Loucy (cell line): ENCODE measurements around the gene NOTCH2.

Experiments used
- H2AFZ ChIP-seq: fragments of 200-600 bp; sonication (generic); 2 replicates; pipeline ENCODE4 v1.6.0; 2016; ENCODE audit warnings: antibody characterized with exemption, mild to moderate bottlenecking, low read length, moderate library complexity
- H3F3A ChIP-seq: fragments of 200-600 bp; 2 replicates; pipeline ENCODE4 v1.6.0; 2016; ENCODE audit warnings: antibody characterized with exemption, low read depth, mild to moderate bottlenecking
- H3K27me3 ChIP-seq: fragments of 200-600 bp; sonication (generic); 2 replicates; pipeline ENCODE4 v1.6.1; 2014; ENCODE audit warnings: low read length, mild to moderate bottlenecking; ENCODE audit not compliant: insufficient read depth, poor library complexity, severe bottlenecking
- H3K36me3 ChIP-seq: fragments of 200-600 bp; sonication (generic); 2 replicates; pipeline ENCODE4 v1.6.1; 2016; ENCODE audit warnings: low read length; ENCODE audit not compliant: insufficient read depth
- H3K4me1 ChIP-seq: fragments of 200-600 bp; sonication (generic); 2 replicates; pipeline ENCODE4 v1.5.1; 2014; ENCODE audit warnings: low read length, mild to moderate bottlenecking; ENCODE audit not compliant: insufficient read depth, poor library complexity, severe bottlenecking
- H3K4me2 ChIP-seq: fragments of 200-600 bp; sonication (generic); 2 replicates; pipeline ENCODE4 v1.6.0; 2014; ENCODE audit warnings: antibody characterized with exemption, low read length, low read depth, mild to moderate bottlenecking; ENCODE audit not compliant: poor library complexity, severe bottlenecking
- H3K4me3 ChIP-seq: fragments of 200-600 bp; sonication (generic); 2 replicates; pipeline ENCODE4 v1.5.1; 2014; ENCODE audit warnings: low read length, mild to moderate bottlenecking, mixed read lengths; ENCODE audit not compliant: poor library complexity, severe bottlenecking
- H3K79me2 ChIP-seq: fragments of 200-600 bp; sonication (generic); 2 replicates; pipeline ENCODE4 v1.6.1; 2014; ENCODE audit warnings: low read length; ENCODE audit not compliant: insufficient read depth
- H3K9ac ChIP-seq: fragments of 200-600 bp; sonication (generic); 2 replicates; pipeline ENCODE4 v1.6.0; 2014; ENCODE audit warnings: mild to moderate bottlenecking, low read depth, low read length, moderate library complexity; ENCODE audit not compliant: poor library complexity, severe bottlenecking
- H3K9me2 ChIP-seq: fragments of 200-600 bp; sonication (generic); replicated peaks from 2 replicates; pipeline ENCODE4 v1.6.1; 2016; ENCODE audit warnings: low read depth, low read length, mixed read lengths
- H3K9me3 ChIP-seq: fragments of 200-600 bp; sonication (generic); 2 replicates; pipeline ENCODE4 v1.6.1; 2014; ENCODE audit warnings: mild to moderate bottlenecking, antibody characterized with exemption, low read length, low read depth; ENCODE audit not compliant: insufficient read depth
- H4K20me1 ChIP-seq: fragments of 200-600 bp; sonication (generic); 2 replicates; pipeline ENCODE4 v1.6.0; 2014; ENCODE audit warnings: antibody characterized with exemption, low read length, mild to moderate bottlenecking; ENCODE audit not compliant: insufficient read depth, poor library complexity, severe bottlenecking
- CTCF ChIP-seq: fragments of 200-600 bp; sonication (generic); conservative IDR thresholded peaks from 2 replicates; pipeline ENCODE4 v1.5.1; 2014; ENCODE audit warnings: mild to moderate bottlenecking, antibody characterized with exemption, low read length
- EZH2phosphoT487 ChIP-seq: fragments of 200-600 bp; IDR thresholded peaks from 2 replicates; pipeline ENCODE4 v1.6.1; 2018; ENCODE audit warnings: antibody characterized with exemption, mild to moderate bottlenecking, moderate library complexity, borderline replicate concordance

NOTCH2 gene

GRCh38 chr1:119971710-119972570 is 97.5 kb downstream of the NOTCH2 start:
- H3K4me2 ChIP-seq = peak overlapping the region; percentile 34
- H3K36me3 ChIP-seq = peaks cover 54% of the 10 kb centered on the region; the same call in 1 of the 2 replicates
- no peaks in the 10 kb centered on the region for H4K20me1 ChIP-seq
- no peaks in the 10 kb centered on the region for H3K9me3 ChIP-seq
- H3K4me1 ChIP-seq = peaks cover 40% of the 10 kb centered on the region
- no peaks in the 10 kb centered on the region for H3K9me2 ChIP-seq
- H3K4me3 ChIP-seq = no peak overlapping the region
- H3K27me3 ChIP-seq = no peaks in the 10 kb centered on the region
- H3K79me2 ChIP-seq = peaks cover 6% of the 10 kb centered on the region; the same call in 1 of the 2 replicates
- H3K9ac ChIP-seq = peak overlapping the region; percentile 45
- TF ChIP-seq CTCF = no peak
- no peak for TF ChIP-seq EZH2phosphoT487
- no peak overlapping the region for H2AFZ ChIP-seq
- no peaks in the 10 kb centered on the region for H3F3A ChIP-seq

- Histone ChIP-seq H3K4me1 (peaks cover 15% of the 10 kb centered on the region), H2AFZ (no peak overlapping the region), H3F3A (no peaks in the 10 kb centered on the region), H4K20me1 (no peaks in the 10 kb centered on the region), H3K9me2 (no peaks in the 10 kb centered on the region), H3K27me3 (no peaks in the 10 kb centered on the region), H3K9me3 (no peaks in the 10 kb centered on the region), H3K36me3 (peaks cover 76% of the 10 kb centered on the region), H3K4me3 (no peak overlapping the region), H3K4me2 (no peak overlapping the region), H3K9ac (no peak overlapping the region), H3K79me2 (no peaks in the 10 kb centered on the region)
- TF ChIP-seq CTCF (no peak), EZH2phosphoT487 (no peak)
Measured at GRCh38 chr1:119968601-119969000, 100.9 kb downstream of the NOTCH2 start.

- Histone ChIP-seq H3K36me3 (peaks cover 81% of the 10 kb centered on the region), H3K9ac (no peak overlapping the region), H2AFZ (no peak overlapping the region), H3K4me1 (peaks cover 10% of the 10 kb centered on the region), H4K20me1 (no peaks in the 10 kb centered on the region), H3K9me3 (no peaks in the 10 kb centered on the region), H3F3A (no peaks in the 10 kb centered on the region), H3K9me2 (no peaks in the 10 kb centered on the region), H3K4me2 (no peak overlapping the region), H3K79me2 (no peaks in the 10 kb centered on the region), H3K27me3 (no peaks in the 10 kb centered on the region), H3K4me3 (no peak overlapping the region)
- TF ChIP-seq EZH2phosphoT487 (no peak), CTCF (peak; percentile 95)
Measured at GRCh38 chr1:119968068-119968492, 101.4 kb downstream of the NOTCH2 start.
